GM12865 (cell line): Measurements from ENCODE around the gene TCP11L1.
"Not testable (repeated sequence)": the region's sequence is repeated elsewhere in the genome, so short reads cannot be mapped to it uniquely, and the experiment has no call there.

ENCODE experiments used
- DNase-seq: peaks from one replicate; pipeline ENCODE4 v3.0.0; 2010; ENCODE audit warnings: low read depth
- H3K4me3 ChIP-seq: 2 replicates; pipeline ENCODE4 v1.5.1; 2011; ENCODE audit warnings: mild to moderate bottlenecking, low read depth, low read length, control low read depth
- TF ChIP-seq, protein P1 (sequence below): IDR thresholded peaks from 2 replicates; pipeline ENCODE4 v1.5.1; 2011; ENCODE audit warnings: low read length, control low read depth, low read depth, inconsistent platforms; ENCODE audit not compliant: insufficient read depth; ENCODE audit errors: missing control alignments

The TCP11L1 gene

DNA sequence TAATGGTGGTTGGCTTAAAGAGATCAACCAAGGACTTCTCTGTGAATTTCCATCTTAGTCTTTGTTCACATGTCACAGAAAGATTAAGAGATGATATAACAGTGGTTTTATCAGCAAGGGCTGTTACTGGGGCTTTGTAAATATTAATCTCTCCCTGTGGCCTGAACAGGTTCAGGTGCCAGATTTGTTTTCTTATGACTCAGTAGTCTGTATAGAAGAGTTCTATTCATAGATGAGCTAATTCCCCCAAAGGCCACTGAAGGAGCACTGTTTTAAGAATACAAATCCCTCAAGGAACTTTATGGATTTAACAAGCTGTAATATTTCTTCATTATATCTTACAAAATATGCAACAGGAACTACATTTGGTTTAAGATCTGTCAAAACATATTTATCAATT is 50.4 kb downstream of the TCP11L1 start:
- H3K4me3 ChIP-seq, result no peak overlapping the region
- DNase-seq, result peak; percentile 4
- TF ChIP-seq, protein P1, sequence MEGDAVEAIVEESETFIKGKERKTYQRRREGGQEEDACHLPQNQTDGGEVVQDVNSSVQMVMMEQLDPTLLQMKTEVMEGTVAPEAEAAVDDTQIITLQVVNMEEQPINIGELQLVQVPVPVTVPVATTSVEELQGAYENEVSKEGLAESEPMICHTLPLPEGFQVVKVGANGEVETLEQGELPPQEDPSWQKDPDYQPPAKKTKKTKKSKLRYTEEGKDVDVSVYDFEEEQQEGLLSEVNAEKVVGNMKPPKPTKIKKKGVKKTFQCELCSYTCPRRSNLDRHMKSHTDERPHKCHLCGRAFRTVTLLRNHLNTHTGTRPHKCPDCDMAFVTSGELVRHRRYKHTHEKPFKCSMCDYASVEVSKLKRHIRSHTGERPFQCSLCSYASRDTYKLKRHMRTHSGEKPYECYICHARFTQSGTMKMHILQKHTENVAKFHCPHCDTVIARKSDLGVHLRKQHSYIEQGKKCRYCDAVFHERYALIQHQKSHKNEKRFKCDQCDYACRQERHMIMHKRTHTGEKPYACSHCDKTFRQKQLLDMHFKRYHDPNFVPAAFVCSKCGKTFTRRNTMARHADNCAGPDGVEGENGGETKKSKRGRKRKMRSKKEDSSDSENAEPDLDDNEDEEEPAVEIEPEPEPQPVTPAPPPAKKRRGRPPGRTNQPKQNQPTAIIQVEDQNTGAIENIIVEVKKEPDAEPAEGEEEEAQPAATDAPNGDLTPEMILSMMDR, result no peak

DNA sequence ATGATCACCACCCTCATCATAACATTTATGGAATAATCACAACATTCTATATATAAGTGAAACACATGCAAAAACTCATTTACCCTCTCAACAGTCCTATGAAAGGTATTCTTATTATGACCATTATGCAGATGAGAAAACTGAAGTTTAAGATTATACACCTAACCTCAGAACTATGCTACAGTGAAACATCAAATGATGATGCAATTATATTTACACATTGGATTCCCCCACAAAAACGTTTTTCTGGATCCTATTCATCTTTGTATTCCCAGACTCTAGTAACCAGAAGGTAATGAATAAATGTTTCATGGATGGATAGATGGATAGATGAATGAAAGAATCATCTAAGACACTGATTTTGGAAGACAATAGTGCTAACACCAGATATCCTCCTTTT is 54.8 kb downstream of the TCP11L1 start:
- no peak overlapping the region for H3K4me3 ChIP-seq
- TF ChIP-seq, protein P1, result no peak
- no peak for DNase-seq

DNA sequence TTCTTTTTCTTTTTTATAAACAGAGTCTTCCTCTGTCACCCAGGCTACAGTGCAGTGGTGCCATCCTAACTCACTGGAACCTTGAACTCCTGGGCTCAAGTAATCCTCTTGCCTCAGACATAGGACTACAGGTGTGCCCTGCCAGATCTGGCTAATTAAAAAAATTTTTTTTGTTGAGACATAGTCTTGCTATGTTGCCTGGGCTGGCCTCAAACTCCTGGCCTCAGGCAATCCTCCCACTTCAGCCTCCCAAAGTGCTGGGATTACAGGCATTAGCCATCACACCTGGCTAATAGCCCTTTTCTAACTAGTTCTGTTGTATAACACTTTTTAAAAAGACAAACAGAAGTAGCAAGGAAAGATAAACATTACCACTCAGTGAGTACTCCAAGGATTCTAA is 64.5 kb downstream of the TCP11L1 start:
- no peak for DNase-seq
- TF ChIP-seq, protein P1, result no peak
- no peak overlapping the region for H3K4me3 ChIP-seq

DNA sequence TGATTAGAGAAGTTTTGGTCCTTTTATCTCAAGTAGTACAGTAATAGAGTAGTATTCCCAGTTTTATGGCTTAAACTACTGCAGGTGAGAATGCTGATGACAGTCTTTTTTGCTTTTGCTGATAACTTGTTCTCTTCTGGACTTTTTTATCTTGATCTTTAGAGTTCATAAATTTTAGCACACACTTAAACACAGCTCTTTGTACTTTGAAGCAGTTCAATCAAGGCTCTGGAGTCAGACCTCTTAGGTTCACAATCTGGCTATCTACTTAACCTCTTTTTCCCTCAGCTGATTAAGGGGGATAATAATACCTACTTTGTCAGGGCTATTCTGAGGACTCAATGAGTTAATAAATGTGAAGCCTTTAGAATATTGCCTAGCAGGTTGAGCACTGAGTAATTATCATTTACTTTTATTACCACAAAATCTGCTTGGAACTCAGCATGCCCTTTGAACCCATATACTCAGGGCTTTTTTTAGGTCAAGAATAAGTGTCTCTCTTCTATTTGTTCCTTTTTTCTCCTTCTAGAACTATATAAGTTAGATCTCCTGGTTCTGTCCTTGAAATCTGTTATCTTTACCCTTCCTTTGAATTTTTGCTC is 70.0 kb downstream of the TCP11L1 start:
- no peak overlapping the region for H3K4me3 ChIP-seq
- TF ChIP-seq, protein P1, result no peak

DNA sequence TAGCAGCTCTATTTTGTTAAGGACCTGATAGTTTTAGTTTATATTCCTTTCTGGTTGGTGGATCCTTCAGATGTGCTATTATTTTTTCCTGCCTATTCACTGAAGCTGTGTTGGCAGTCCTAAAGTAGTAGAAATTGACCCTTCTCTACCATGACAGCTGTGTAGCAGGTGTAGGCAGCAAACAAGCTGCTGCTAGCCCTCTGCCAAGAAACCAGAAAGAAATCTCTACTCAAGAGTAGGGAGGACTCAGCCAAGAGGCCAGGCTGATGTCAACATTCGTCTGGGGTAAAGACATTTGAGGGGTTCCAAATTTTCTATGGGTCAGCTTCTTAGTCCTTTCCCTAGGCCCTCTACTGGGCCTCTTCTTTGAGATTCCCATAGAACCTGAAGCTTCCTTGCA is 70.7 kb downstream of the TCP11L1 start:
- DNase-seq, result no peak
- no peak overlapping the region for H3K4me3 ChIP-seq
- TF ChIP-seq, protein P1, result no peak

More for the DNA sequence above, 70.0 kb downstream of the TCP11L1 start:
- no peak for DNase-seq

DNA sequence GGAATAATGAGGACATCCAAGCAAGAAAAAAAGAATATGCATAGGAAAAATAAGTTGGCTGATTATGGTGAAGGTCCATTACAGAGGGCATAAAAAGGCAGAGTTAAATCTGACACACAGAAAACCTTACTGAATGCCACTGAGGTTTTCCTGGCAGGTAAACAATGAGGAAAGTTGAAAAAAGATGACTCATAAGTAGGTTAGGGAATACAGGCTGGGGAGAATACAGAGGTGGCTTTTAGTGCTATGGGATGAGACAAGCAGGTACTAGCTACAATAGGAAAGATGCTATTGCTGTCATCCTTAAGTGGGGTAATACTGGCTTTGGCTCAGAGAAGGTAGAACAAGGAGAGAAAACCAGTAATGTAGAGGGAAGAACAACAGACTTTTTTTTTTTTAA is 77.2 kb downstream of the TCP11L1 start:
- H3K4me3 ChIP-seq, result no peak overlapping the region
- no peak for DNase-seq
- TF ChIP-seq, protein P1, result no peak

DNA sequence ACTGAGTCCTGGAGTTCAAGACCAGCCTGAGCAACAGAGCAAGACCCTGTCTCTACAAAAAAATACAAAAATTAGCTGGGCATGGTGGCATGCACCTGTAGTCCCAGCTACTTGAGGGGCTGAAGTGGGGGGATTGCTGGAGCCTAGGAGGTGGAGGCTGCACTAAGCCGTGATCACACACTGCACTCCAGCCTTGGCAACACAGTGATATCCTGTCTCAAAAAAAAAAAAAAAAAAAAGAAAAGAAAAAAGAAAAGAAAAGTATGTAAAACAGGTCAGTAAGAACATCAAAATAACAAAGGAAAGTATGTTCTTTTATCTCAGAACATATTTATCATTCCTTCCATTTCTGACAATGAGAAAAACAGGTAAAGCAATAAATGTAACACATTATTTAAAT is 83.3 kb downstream of the TCP11L1 start:
- DNase-seq, H3K4me3 ChIP-seq: not testable (repeated sequence)
